Ecto neural progenitor cell (in vitro differentiated cells): ENCODE results near the gene FAM200B.
"Not testable (repeated sequence)": the region's sequence is repeated elsewhere in the genome, so short reads cannot be mapped to it uniquely, and the experiment has no call there.

ENCODE experiments used
- DNase-seq: peaks from one replicate; pipeline ENCODE4 v3.0.0-alpha.2; 2018; ENCODE audit warnings: low spot score

FAM200B gene

GRCh38 chr4:15696866-15697265 lies 15.2 kb downstream of the FAM200B start:
- DNase-seq, result no peak

GRCh38 chr4:15702941-15703403 lies 21.3 kb downstream of the FAM200B start, which contains the start of gene BST1:
TSS of gene BST1 (plus strand) at chr4:15703065. CDS start at chr4:15703145, 80 bp downstream.
- peak; percentile 65 for DNase-seq

- DNase-seq, result no peak
Measured at GRCh38 chr4:15703439-15703838, 21.8 kb downstream of the FAM200B start.

- DNase-seq, result no peak
Measured at GRCh38 chr4:15704129-15704528, 22.5 kb downstream of the FAM200B start.

- no peak for DNase-seq
Measured at GRCh38 chr4:15706646-15707362, 25.2 kb downstream of the FAM200B start.

GRCh38 chr4:15707363-15707715 lies 25.7 kb downstream of the FAM200B start:
- DNase-seq, result no peak

GRCh38 chr4:15711762-15712161 lies 30.1 kb downstream of the FAM200B start:
- no peak for DNase-seq

GRCh38 chr4:15712214-15712613 lies 30.6 kb downstream of the FAM200B start:
- DNase-seq, result no peak

- no peak for DNase-seq
Measured at GRCh38 chr4:15714141-15714540, 32.5 kb downstream of the FAM200B start.

GRCh38 chr4:15714646-15715435 lies 33.2 kb downstream of the FAM200B start:
- no peak for DNase-seq

GRCh38 chr4:15716115-15716514 lies 34.5 kb downstream of the FAM200B start:
- DNase-seq, result no peak

GRCh38 chr4:15717086-15717485 lies 35.5 kb downstream of the FAM200B start:
- no peak for DNase-seq

- DNase-seq, result no peak
Measured at GRCh38 chr4:15717657-15718416, 36.2 kb downstream of the FAM200B start.

GRCh38 chr4:15718465-15718864 lies 36.8 kb downstream of the FAM200B start:
- no peak for DNase-seq

- DNase-seq, result no peak
Measured at GRCh38 chr4:15718959-15719358, 37.3 kb downstream of the FAM200B start.

- DNase-seq, result no peak
Measured at GRCh38 chr4:15719506-15719905, 37.9 kb downstream of the FAM200B start.

- DNase-seq, result no peak
Measured at GRCh38 chr4:15720851-15721250, 39.2 kb downstream of the FAM200B start.

- DNase-seq, result no peak
Measured at GRCh38 chr4:15725608-15726007, 44.0 kb downstream of the FAM200B start.

GRCh38 chr4:15729910-15730533 lies 48.4 kb downstream of the FAM200B start:
- DNase-seq, result no peak

GRCh38 chr4:15733061-15733460 lies 51.4 kb downstream of the FAM200B start:
- not testable (repeated sequence) for DNase-seq

GRCh38 chr4:15735536-15735935 lies 53.9 kb downstream of the FAM200B start:
- no peak for DNase-seq

- DNase-seq, result no peak
Measured at GRCh38 chr4:15736514-15737050, 55.0 kb downstream of the FAM200B start.
